ENCODE results near the gene TP53INP2.

- TF ChIP-seq ZNF146 (CRISPR knock-in tag; IDR thresholded peaks at IDR 0.05; ENCODE audit: unreplicated experiment), result no peak
- no peak for TF ChIP-seq CBFB (CRISPR knock-in tag; IDR thresholded peaks at IDR 0.05)
- TF ChIP-seq HDAC6 (IDR thresholded peaks at IDR 0.05; ENCODE audit: low read depth, low read length), result no peak
- no peak for TF ChIP-seq HDAC2 (IDR thresholded peaks at IDR 0.05)
Measured at GRCh38 chr20:34717230-34718095, 13.3 kb downstream of the TP53INP2 start.
